GM12891 (cell line): ENCODE measurements around the gene PDE8A.

Source experiments
- DNase-seq: peaks from one replicate; pipeline ENCODE4 v3.0.0; 2011; ENCODE audit warnings: low spot score; ENCODE audit not compliant: insufficient read length
- FAIRE-seq: peaks from 2 replicates; lab custom pipeline; 2011; peaks lifted over from hg19 to GRCh38; lab: Jason Lieb, UNC
- PAX5 ChIP-seq: IDR thresholded peaks from 2 replicates; pipeline ENCODE4 v1.6.1; 2011; ENCODE audit warnings: low read length, moderate library complexity, mild to moderate bottlenecking; ENCODE audit not compliant: insufficient read depth, severe bottlenecking
- POLR2A ChIP-seq: IDR thresholded peaks from 2 replicates; pipeline ENCODE4 v1.6.1; 2011; ENCODE audit warnings: low read depth, low read length, control low read depth
- POLR2AphosphoS5 ChIP-seq: IDR thresholded peaks from 2 replicates; pipeline ENCODE4 v1.6.1; 2011; ENCODE audit warnings: low read depth, low read length, control low read depth
- POU2F2 ChIP-seq: IDR thresholded peaks from 2 replicates; pipeline ENCODE4 v1.6.1; 2011; ENCODE audit warnings: low read depth, mild to moderate bottlenecking, control low read depth, low read length, moderate library complexity
- SPI1 ChIP-seq: IDR thresholded peaks from 2 replicates; pipeline ENCODE4 v1.6.1; 2011; ENCODE audit warnings: low read depth, low read length, control low read depth
- TAF1 ChIP-seq: IDR thresholded peaks from 2 replicates; pipeline ENCODE4 v1.6.1; 2011; ENCODE audit warnings: low read depth, low read length, control low read depth

Gene PDE8A

GRCh38 chr15:84956199-84956598, 25.5 kb upstream of the PDE8A start:
- TF ChIP-seq TAF1 (no peak), SPI1 (no peak), PAX5 (no peak), POLR2A (no peak), POLR2AphosphoS5 (no peak), POU2F2 (no peak)

GRCh38 chr15:84960391-84961113, 21.1 kb upstream of the PDE8A start:
- DNase-seq (no peak), FAIRE-seq (no peak)
- TF ChIP-seq POU2F2: no peak
- TF ChIP-seq PAX5: no peak
- no peak for TF ChIP-seq POLR2A
- no peak for TF ChIP-seq SPI1
- TF ChIP-seq POLR2AphosphoS5: no peak
- no peak for TF ChIP-seq TAF1

More at GRCh38 chr15:84956199-84956598, 25.5 kb upstream of the PDE8A start:
- FAIRE-seq (no peak), DNase-seq (no peak)

- no peak for FAIRE-seq
- TF ChIP-seq POLR2A (no peak), POU2F2 (no peak), PAX5 (no peak), SPI1 (no peak)
- no peak for DNase-seq
Measured at GRCh38 chr15:84961114-84961452, 20.6 kb upstream of the PDE8A start.

- DNase-seq (no peak), FAIRE-seq (no peak)
Measured at GRCh38 chr15:84961707-84962106, 19.9 kb upstream of the PDE8A start.

GRCh38 chr15:84962955-84963354, 18.7 kb upstream of the PDE8A start:
- FAIRE-seq (no peak), DNase-seq (no peak)
- TF ChIP-seq SPI1 (no peak), POU2F2 (no peak), POLR2A (no peak), PAX5 (no peak), TAF1 (no peak)

More at GRCh38 chr15:84961707-84962106, 19.9 kb upstream of the PDE8A start:
- no peak for TF ChIP-seq POU2F2

GRCh38 chr15:84967380-84967779, 14.3 kb upstream of the PDE8A start:
- no peak for FAIRE-seq

GRCh38 chr15:84968301-84968700, 13.4 kb upstream of the PDE8A start:
- FAIRE-seq: no peak
- TF ChIP-seq POU2F2 (no peak), POLR2A (no peak), SPI1 (no peak), TAF1 (no peak), PAX5 (no peak)
- no peak for DNase-seq

More at GRCh38 chr15:84967380-84967779, 14.3 kb upstream of the PDE8A start:
- no peak for TF ChIP-seq POLR2A
- TF ChIP-seq POU2F2: no peak
- TF ChIP-seq PAX5: no peak
- no peak for TF ChIP-seq TAF1
- TF ChIP-seq SPI1: no peak
- no peak for TF ChIP-seq POLR2AphosphoS5
- DNase-seq: no peak

GRCh38 chr15:84969257-84969656, 12.4 kb upstream of the PDE8A start:
- no peak for TF ChIP-seq SPI1
- no peak for TF ChIP-seq PAX5
- no peak for TF ChIP-seq POLR2AphosphoS5
- no peak for TF ChIP-seq POLR2A
- no peak for TF ChIP-seq POU2F2
- TF ChIP-seq TAF1: no peak
- DNase-seq (no peak), FAIRE-seq (no peak)

- FAIRE-seq (no peak), DNase-seq (no peak)
- no peak for TF ChIP-seq POU2F2
- TF ChIP-seq POLR2A: no peak
- no peak for TF ChIP-seq PAX5
- no peak for TF ChIP-seq TAF1
- TF ChIP-seq SPI1: no peak
- no peak for TF ChIP-seq POLR2AphosphoS5
Measured at GRCh38 chr15:84970843-84971242, 10.8 kb upstream of the PDE8A start.

- no peak for DNase-seq
- no peak for TF ChIP-seq POLR2A
- no peak for TF ChIP-seq PAX5
- no peak for TF ChIP-seq POU2F2
- TF ChIP-seq TAF1: no peak
- no peak for TF ChIP-seq POLR2AphosphoS5
- TF ChIP-seq SPI1: no peak
- FAIRE-seq: no peak
Measured at GRCh38 chr15:84973492-84974460, 7.9 kb upstream of the PDE8A start.
